HG03469 (cell line): ENCODE results near the gene STK32B.
"Not testable (repeated sequence)": the region's sequence is repeated elsewhere in the genome, so short reads cannot be mapped to it uniquely, and the experiment has no call there.

ENCODE experiments used
- ATAC-seq: cut with Tn5 transposase; IDR thresholded peaks from one replicate; pipeline ENCODE4 v1.9.1; 2021; ENCODE audit warnings: mild to moderate bottlenecking, moderate library complexity, moderate number of reproducible peaks; ENCODE audit not compliant: unreplicated experiment

STK32B gene

GRCh38 chr4:5421416-5421815 lies 370.1 kb downstream of the STK32B start:
- no peak for ATAC-seq

GRCh38 chr4:5422195-5422594 lies 370.9 kb downstream of the STK32B start:
- no peak for ATAC-seq

GRCh38 chr4:5423670-5424069 lies 372.4 kb downstream of the STK32B start:
- no peak for ATAC-seq

GRCh38 chr4:5424211-5424610 lies 372.9 kb downstream of the STK32B start:
- ATAC-seq = no peak

GRCh38 chr4:5424901-5425300 lies 373.6 kb downstream of the STK32B start:
- ATAC-seq = no peak

- no peak for ATAC-seq
Observed at GRCh38 chr4:5429747-5430146, 378.5 kb downstream of the STK32B start.

GRCh38 chr4:5433196-5433595 lies 381.9 kb downstream of the STK32B start:
- ATAC-seq = no peak

GRCh38 chr4:5435201-5435600 lies 383.9 kb downstream of the STK32B start:
- no peak for ATAC-seq

GRCh38 chr4:5435823-5436222 lies 384.5 kb downstream of the STK32B start:
- no peak for ATAC-seq

- not testable (repeated sequence) for ATAC-seq
Observed at GRCh38 chr4:5443976-5444802, 392.9 kb downstream of the STK32B start.

GRCh38 chr4:5444918-5445517 lies 393.7 kb downstream of the STK32B start:
- no peak for ATAC-seq

- no peak for ATAC-seq
Observed at GRCh38 chr4:5446595-5447226, 395.4 kb downstream of the STK32B start.

- no peak for ATAC-seq
Observed at GRCh38 chr4:5447755-5448154, 396.5 kb downstream of the STK32B start.

GRCh38 chr4:5448221-5448620 lies 396.9 kb downstream of the STK32B start:
- no peak for ATAC-seq

- ATAC-seq = no peak
Observed at GRCh38 chr4:5451243-5451642, 400.0 kb downstream of the STK32B start.

GRCh38 chr4:5452156-5452555 lies 400.9 kb downstream of the STK32B start:
- ATAC-seq = no peak

GRCh38 chr4:5455003-5455585 lies 403.8 kb downstream of the STK32B start:
- ATAC-seq = no peak

GRCh38 chr4:5456296-5456845 lies 405.1 kb downstream of the STK32B start:
- no peak for ATAC-seq

- ATAC-seq = no peak
Observed at GRCh38 chr4:5458676-5459075, 407.4 kb downstream of the STK32B start.

GRCh38 chr4:5459236-5459635 lies 408.0 kb downstream of the STK32B start:
- no peak for ATAC-seq

GRCh38 chr4:5460106-5460801 lies 409.0 kb downstream of the STK32B start:
- ATAC-seq = no peak
